Right atrium auricular region (tissue), 2 donors: ENCODE measurements around the gene FMN2. TPM values are rescaled to one million over a fixed set of nuclear protein-coding genes. Genes with fewer than 3 reads are reported as not detected.

Source experiments
- DNase-seq: peaks from one replicate; pipeline ENCODE4 v3.0.0-alpha.2; 2019; ENCODE audit warnings: low spot score
- H3K27ac ChIP-seq, 2 donors: fragments of 200-600 bp; sonication (generic); 1 replicate in 1 of 2; 2 replicates in 1 of 2; pipeline ENCODE4 v1.5.1; 2016 to 2019
- H3K27me3 ChIP-seq, 2 donors: fragments of 200-600 bp; sonication (generic); one replicate each; pipeline versions ENCODE4 v1.5.1 to v1.6.0; 2017 to 2019
- H3K36me3 ChIP-seq: fragments of 200-600 bp; sonication (generic); one replicate; pipeline ENCODE4 v1.5.1; 2016
- H3K4me1 ChIP-seq, 2 donors: fragments of 200-600 bp; sonication (generic); one replicate each; pipeline versions ENCODE4 v1.5.1 to v1.6.0; 2017 to 2019
- H3K4me3 ChIP-seq, 2 donors: fragments of 200-600 bp; sonication (generic); 1 replicate in 1 of 2; 2 replicates in 1 of 2; pipeline ENCODE4 v1.5.1; 2017 to 2019; ENCODE audit warnings: mild to moderate bottlenecking in 1 of 2, moderate library complexity in 1 of 2
- H3K9me3 ChIP-seq, 2 donors: fragments of 200-600 bp; sonication (generic); one replicate each; pipeline ENCODE4 v1.5.1; 2019
- CTCF ChIP-seq, 2 donors: fragments of 200-600 bp; sonication (generic); IDR thresholded peaks; one replicate each; pipeline ENCODE4 v1.5.1; 2019; ENCODE audit warnings: antibody characterized with exemption in 2 of 2
- total RNA-seq, 2 donors: library from RNA; depleted of rRNA; stranded (reverse); fragments of >200 nt; gene quantifications; one replicate each; pipeline ENCODE4 v1.1.0, GENCODE V29; 2016

The FMN2 gene
- total RNA-seq, 2 donors from 2014 or later, result 0.15 TPM; not detected in 1

DNA sequence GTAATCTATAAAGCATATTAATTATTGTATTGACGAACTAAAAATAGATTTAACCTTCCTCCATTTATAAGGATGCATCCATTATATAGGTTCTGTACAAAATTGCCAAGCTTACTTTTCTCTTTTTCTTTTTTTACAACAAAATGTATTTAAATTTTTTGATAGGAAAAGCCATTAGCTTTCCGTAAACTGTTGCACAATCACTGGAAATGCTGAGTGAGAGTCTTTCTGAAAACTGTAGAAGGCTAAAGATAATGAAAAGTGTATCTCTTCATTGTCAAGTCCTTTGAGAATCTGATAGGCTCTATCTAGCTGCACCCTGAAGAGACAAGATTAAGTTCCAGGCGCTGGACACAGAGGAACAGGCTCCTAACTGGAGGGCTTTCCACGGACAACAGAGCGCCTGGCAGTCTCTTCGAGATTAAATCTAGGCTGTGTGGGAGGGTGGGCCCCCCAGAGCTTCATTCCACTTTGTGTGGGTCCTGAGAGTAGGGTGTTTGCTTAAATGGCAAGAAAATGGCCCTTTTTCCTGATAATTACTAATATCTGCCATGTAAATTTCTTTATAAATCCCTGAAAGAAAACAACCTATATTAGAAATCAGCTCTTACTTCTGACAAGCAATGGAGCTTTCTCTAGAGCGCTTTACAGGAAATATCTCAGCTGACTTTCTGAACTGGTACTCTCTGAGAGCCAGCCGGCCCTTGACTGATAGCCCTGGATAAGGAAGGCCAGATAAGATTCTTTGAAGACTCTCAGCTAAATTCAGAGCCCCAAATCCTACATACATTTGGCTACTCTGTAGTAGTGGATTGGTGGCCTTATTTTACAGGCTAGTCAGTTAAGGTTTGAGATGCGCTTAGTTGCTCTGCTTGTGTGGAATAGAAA lies 108.3 kb downstream of the FMN2 start:
- Histone ChIP-seq H3K27ac (no peak overlapping the region), H3K27me3 (no peaks in the 10 kb centered on the region), H3K4me3 (no peak overlapping the region), H3K36me3 (no peaks in the 10 kb centered on the region), H3K9me3 (peaks cover 0 to 11% of the 10 kb centered on the region in 2 donors), H3K4me1 (no peaks in the 10 kb centered on the region)
- no peak for DNase-seq
- TF ChIP-seq CTCF (IDR thresholded peaks at IDR 0.05), result no peak

DNA sequence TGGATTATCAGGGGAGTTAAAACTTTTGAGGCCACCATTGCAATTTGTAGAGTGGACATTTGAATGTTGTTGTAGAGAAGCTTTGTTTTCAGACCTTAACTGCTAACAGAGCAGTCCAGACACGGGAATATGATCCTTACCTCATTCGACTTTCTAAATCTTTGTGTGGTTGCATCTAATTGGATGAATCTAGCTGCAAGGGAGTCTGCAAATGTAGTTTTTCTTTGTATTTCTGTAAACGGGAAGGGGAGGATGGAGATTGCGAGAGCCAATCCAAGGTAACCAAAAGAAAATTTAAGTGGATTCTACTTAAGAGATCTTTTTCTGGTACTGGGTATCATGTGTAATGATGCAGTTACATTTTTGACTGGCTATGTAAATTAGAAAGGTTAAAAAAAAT lies 110.2 kb downstream of the FMN2 start:
- Histone ChIP-seq H3K4me1 (no peaks in the 10 kb centered on the region), H3K27me3 (no peaks in the 10 kb centered on the region), H3K9me3 (peaks cover 0 to 11% of the 10 kb centered on the region in 2 donors), H3K4me3 (no peak overlapping the region), H3K36me3 (no peaks in the 10 kb centered on the region), H3K27ac (no peak overlapping the region)
- DNase-seq, result no peak
- TF ChIP-seq CTCF (IDR thresholded peaks at IDR 0.05), result no peak

DNA sequence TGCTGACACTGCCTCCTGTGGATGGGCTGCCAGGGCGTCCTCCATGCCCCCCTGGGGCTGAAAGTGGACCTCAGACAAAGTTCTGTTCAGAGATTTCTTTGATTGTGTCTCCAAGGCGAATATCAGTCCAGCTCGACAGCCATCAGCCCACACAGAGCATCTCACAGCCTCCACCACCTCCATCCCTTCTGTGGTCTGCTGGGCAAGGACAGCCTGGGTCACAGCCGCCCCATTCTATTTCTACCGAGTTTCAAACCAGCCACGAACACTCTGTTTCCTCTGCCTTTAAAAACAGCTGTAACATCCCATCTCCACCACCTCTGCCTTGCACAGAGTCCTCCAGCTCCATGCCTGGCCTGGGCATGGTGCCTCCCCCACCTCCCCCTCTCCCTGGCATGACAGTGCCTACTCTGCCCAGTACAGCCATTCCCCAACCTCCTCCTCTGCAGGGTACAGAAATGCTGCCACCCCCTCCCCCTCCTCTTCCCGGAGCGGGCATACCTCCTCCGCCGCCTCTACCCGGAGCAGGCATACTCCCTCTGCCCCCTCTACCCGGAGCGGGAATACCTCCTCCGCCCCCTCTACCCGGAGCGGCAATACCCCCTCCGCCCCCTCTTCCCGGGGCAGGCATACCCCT lies 115.5 kb downstream of the FMN2 start:
- peaks cover 0 to 6% of the 10 kb centered on the region in 2 donors for H3K9me3 ChIP-seq
- no peak for DNase-seq
- no peaks in the 10 kb centered on the region for H3K36me3 ChIP-seq
- TF ChIP-seq CTCF (IDR thresholded peaks at IDR 0.05), result no peak
- H3K27ac ChIP-seq, result no peak overlapping the region
- H3K4me3 ChIP-seq, result no peak overlapping the region
- no peaks in the 10 kb centered on the region for H3K4me1 ChIP-seq
- no peaks in the 10 kb centered on the region for H3K27me3 ChIP-seq

GRCh38 chr1:240210026-240210425 lies 118.3 kb downstream of the FMN2 start:
- Histone ChIP-seq H3K4me1 (no peaks in the 10 kb centered on the region), H3K27ac (no peak overlapping the region), H3K9me3 (no peaks in the 10 kb centered on the region), H3K4me3 (no peak overlapping the region), H3K36me3 (no peaks in the 10 kb centered on the region), H3K27me3 (no peaks in the 10 kb centered on the region)
- no peak for DNase-seq
- no peak for TF ChIP-seq CTCF (IDR thresholded peaks at IDR 0.05)

DNA sequence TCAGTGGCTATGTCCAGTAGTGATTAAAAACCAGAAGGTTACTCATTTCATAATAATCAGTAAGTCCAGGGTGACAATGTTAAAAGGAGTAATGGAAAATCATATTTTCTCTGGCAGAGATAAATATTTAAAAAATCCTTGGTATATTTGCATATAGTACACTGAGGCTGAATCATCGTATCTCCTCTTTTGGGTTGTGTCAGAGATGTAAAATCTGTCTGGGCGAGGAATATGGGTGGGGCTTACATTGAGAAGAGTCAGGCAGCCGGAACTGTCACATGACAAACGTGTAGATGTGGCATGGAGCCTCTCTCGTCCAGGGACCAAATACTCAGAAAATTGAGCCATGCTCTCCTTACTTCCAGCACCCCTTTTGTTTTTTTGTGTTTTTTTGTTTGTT lies 120.9 kb downstream of the FMN2 start:
- H3K9me3 ChIP-seq, result no peaks in the 10 kb centered on the region
- no peak for TF ChIP-seq CTCF (IDR thresholded peaks at IDR 0.05)
- no peaks in the 10 kb centered on the region for H3K36me3 ChIP-seq
- DNase-seq, result no peak
- H3K27me3 ChIP-seq, result no peaks in the 10 kb centered on the region
- H3K27ac ChIP-seq, result no peak overlapping the region
- H3K4me1 ChIP-seq, result no peaks in the 10 kb centered on the region
- no peak overlapping the region for H3K4me3 ChIP-seq
